Jurkat, Clone E6-1 (cell line): ENCODE results near the gene FAM110C.
"Not testable (repeated sequence)": the region's sequence is repeated elsewhere in the genome, so short reads cannot be mapped to it uniquely, and the experiment has no call there.

Source experiments
- DNase-seq: peaks from one replicate; pipeline ENCODE4 v3.0.0-alpha.2; 2011; ENCODE audit warnings: low read depth, low spot score
- H3K4me3 ChIP-seq: 2 replicates; pipeline ENCODE4 v1.5.1; 2011; ENCODE audit warnings: mild to moderate bottlenecking, low read length, control low read depth, moderate library complexity

The FAM110C gene

DNA sequence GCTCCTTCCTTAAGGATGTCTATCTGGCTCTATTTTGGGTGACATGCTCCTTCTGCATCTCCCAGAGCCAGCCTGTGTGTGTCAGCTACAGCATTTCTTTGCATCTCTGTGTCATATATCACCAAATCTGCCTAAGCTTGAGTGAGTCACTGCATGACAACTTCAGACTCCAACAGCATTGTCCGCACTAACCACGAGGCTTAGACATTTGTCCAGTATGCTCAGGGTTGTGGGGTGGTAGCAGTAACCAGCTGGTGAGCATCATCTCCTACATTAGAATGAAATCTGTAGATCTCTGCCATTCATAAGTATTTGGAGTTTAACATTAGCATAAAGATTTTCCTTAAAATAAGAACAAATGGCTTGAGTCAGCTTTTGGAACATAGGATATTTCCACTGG lies 30.4 kb downstream of the FAM110C start:
- DNase-seq, H3K4me3 ChIP-seq: not testable (repeated sequence)

DNA sequence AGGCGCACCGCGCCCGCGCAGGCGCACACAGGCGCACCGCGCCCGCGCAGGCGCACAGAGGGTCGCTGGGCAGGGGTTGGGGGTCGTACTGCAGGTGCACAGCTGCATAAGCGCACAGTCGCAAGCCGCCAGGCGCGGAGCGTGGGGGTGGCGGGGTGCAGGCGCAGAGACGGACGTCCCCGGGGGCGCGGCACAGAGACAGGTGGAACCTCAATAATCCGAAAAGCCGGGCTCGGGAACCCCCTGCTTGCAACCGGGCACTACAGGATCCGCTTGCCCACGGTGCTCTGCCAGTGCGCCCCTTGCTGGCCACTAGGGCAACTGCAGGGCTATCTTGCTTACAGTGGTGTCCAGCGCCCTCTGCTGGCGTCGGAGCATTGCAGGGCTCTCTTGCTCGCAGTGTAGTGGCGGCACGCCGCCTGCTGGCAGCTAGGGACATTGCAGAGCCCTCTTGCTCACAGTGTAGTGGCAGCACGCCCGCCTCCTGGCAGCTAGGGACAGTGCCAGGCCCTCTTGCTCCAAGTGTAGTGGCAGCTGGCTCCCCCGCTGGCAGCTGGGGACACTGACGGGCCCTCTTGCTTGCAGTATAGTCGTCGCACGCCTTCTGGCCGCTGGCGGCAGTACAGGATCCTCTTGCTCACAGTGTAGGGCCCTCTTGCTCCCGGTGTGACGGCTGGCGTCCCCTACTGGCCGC lies 34.9 kb downstream of the FAM110C start:
- no peak for DNase-seq
- H3K4me3 ChIP-seq = no peak overlapping the region

DNA sequence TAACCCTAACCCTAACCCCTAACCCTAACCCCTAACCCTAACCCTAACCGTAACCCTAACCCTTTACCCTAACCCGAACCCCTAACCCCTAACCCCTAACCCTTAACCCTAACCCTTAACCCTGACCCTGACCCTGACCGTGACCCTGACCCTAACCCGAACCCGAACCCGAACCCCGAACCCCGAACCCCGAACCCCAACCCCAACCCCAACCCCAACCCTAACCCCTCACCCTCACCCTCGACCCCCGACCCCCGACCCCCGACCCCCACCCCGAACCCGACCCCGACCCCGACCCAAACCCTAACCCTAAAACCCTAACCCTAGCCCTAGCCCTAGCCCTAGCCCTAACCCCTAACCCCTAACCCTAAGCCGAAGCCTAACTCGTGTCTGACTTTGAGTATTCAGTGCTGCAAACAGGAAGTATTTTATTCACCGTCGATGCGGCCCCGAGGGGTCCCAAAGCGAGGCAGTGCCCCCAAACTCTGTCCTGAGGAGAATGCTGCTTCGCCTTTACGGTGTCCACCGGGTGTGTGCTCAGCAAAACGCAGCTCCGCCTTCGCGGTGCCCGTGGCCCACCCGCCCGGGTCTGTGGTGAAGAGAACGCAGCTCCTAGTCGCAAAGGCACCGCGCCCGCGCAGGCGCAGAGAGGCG lies 36.0 kb downstream of the FAM110C start:
- H3K4me3 ChIP-seq = no peak overlapping the region
- DNase-seq = no peak
